Brain pericyte (primary cell): ENCODE results near the gene BRMS1L.
"Not testable (repeated sequence)": the region's sequence is repeated elsewhere in the genome, so short reads cannot be mapped to it uniquely, and the experiment has no call there.

Source experiments
- DNase-seq: peaks from one replicate; pipeline ENCODE4 v3.0.0-alpha.2; 2012; ENCODE audit warnings: low read depth, low spot score

Gene BRMS1L

GRCh38 chr14:35826218-35826951, at the start of gene BRMS1L:
TSS of gene BRMS1L (plus strand) at chr14:35826338. CDS start at chr14:35826517, 179 bp downstream.
- peak; percentile 97 for DNase-seq

- DNase-seq: no peak
These were observed 49.3 kb upstream of the BRMS1L start for GRCh38 chr14:35776823-35777222.

- not testable (repeated sequence) for DNase-seq
These were observed 48.6 kb upstream of the BRMS1L start for GRCh38 chr14:35777550-35777949.

- no peak for DNase-seq
These were observed 46.8 kb upstream of the BRMS1L start for GRCh38 chr14:35779368-35779767.

- no peak for DNase-seq
These were observed 42.4 kb upstream of the BRMS1L start for GRCh38 chr14:35783699-35784098.

GRCh38 chr14:35786856-35787255, 39.3 kb upstream of the BRMS1L start:
- no peak for DNase-seq

- no peak for DNase-seq
These were observed 36.5 kb upstream of the BRMS1L start for GRCh38 chr14:35789651-35790050.

- DNase-seq: no peak
These were observed 28.3 kb upstream of the BRMS1L start for GRCh38 chr14:35797796-35798195.

GRCh38 chr14:35806006-35806907, 19.9 kb upstream of the BRMS1L start:
- DNase-seq: no peak

GRCh38 chr14:35807131-35807961, 18.8 kb upstream of the BRMS1L start:
- no peak for DNase-seq

- no peak for DNase-seq
These were observed 18.0 kb upstream of the BRMS1L start for GRCh38 chr14:35808076-35808637.

- peak; percentile 96 for DNase-seq
These were observed 17.2 kb upstream of the BRMS1L start, which contains the start of gene RALGAPA1 for GRCh38 chr14:35808638-35809563. TSS of gene RALGAPA1 (minus strand) at chr14:35809295. CDS start at chr14:35808835, 460 bp downstream.

- no peak for DNase-seq
These were observed 16.5 kb upstream of the BRMS1L start for GRCh38 chr14:35809597-35809996.

GRCh38 chr14:35810963-35811362, 15.2 kb upstream of the BRMS1L start:
- no peak for DNase-seq

- no peak for DNase-seq
These were observed 11.7 kb upstream of the BRMS1L start for GRCh38 chr14:35814371-35815005.

- DNase-seq: no peak
These were observed 7.6 kb upstream of the BRMS1L start for GRCh38 chr14:35818346-35819115.

GRCh38 chr14:35819591-35820540, 6.3 kb upstream of the BRMS1L start:
- DNase-seq: no peak
